Activated CD8-positive, alpha-beta T cell treated with anti-CD3 and anti-CD28 coated beads, Interleukin-2, amount 10 ng/mL, durations not matched to agents 7 days and 5 days (primary cell): Measurements from ENCODE around the gene CCDC93. TPM values are rescaled to one million over a fixed set of nuclear protein-coding genes. Genes with fewer than 3 reads are reported as not detected.

Experiments
- ATAC-seq: fragments of 150-1000 bp; cut with Tn5 transposase; one replicate; pipeline ENCODE4 v1.10.0; 2021; ENCODE audit warnings: moderate library complexity
- CTCF ChIA-PET: fragments of 350-600 bp; sonication (Branson Sonifier 250); formaldehyde crosslinking; loops from one replicate; lab custom pipeline; 2021; ENCODE audit warnings: antibody characterized with exemption; lab: Charles Lee
- POLR2A ChIA-PET: fragments of 350-600 bp; sonication (Branson Sonifier 250); formaldehyde crosslinking; loops from one replicate; lab custom pipeline; 2021; ENCODE audit warnings: antibody characterized with exemption; lab: Charles Lee
- DNase-seq: peaks from one replicate; pipeline ENCODE4 v3.0.0-alpha.2; 2020
- H3K27ac Mint-ChIP-seq: one replicate; pipeline ENCODE4 v1.8.0; 2021; ENCODE audit warnings: mild to moderate bottlenecking, mixed read lengths
- H3K27me3 Mint-ChIP-seq: one replicate; pipeline ENCODE4 v1.8.0; 2021; ENCODE audit warnings: low read depth, mixed read lengths
- H3K36me3 Mint-ChIP-seq: one replicate; pipeline ENCODE4 v1.8.0; 2021; ENCODE audit warnings: low read depth, mixed read lengths
- H3K4me1 Mint-ChIP-seq: one replicate; pipeline ENCODE4 v1.8.0; 2021; ENCODE audit warnings: low read depth, mixed read lengths
- H3K4me3 Mint-ChIP-seq: one replicate; pipeline ENCODE4 v1.8.0; 2021; ENCODE audit warnings: mild to moderate bottlenecking, mixed read lengths
- H3K9me3 Mint-ChIP-seq: one replicate; pipeline ENCODE4 v1.8.0; 2022; ENCODE audit warnings: mixed read lengths; ENCODE audit not compliant: insufficient read depth
- total RNA-seq, 2 experiments: library from RNA; stranded (reverse); gene quantifications; one replicate each; pipeline ENCODE4 v1.2.3, GENCODE V29; 2021

The CCDC93 gene
- total RNA-seq, 2 experiments from 2014 or later, result 31.7 to 34.3 TPM

- no peak overlapping the region for H3K4me3 Mint-ChIP-seq
- no peaks in the 10 kb centered on the region for H3K36me3 Mint-ChIP-seq
- H3K27me3 Mint-ChIP-seq, result peaks cover 30% of the 10 kb centered on the region
- no peak for DNase-seq
- no peaks in the 10 kb centered on the region for H3K9me3 Mint-ChIP-seq
- ChIA-PET POLR2A (no interaction called here), CTCF (no interaction called here)
- no peak overlapping the region for H3K27ac Mint-ChIP-seq
- no peak for ATAC-seq
- H3K4me1 Mint-ChIP-seq, result peaks cover 3% of the 10 kb centered on the region
These were observed 39.8 kb upstream of the CCDC93 start for GRCh38 chr2:118053681-118054080.

- ATAC-seq (no peak), DNase-seq (no peak)
- ChIA-PET POLR2A (no interaction called here), CTCF (interaction anchor here (1.1 to 2.7 kb wide), 3 partner anchors 9 to 49 kb away, joined by 3 to 11 read pairs (median 3); no protein-coding TSS in a partner anchor)
- Mint-ChIP-seq H3K27me3 (peaks cover 40% of the 10 kb centered on the region), H3K36me3 (no peaks in the 10 kb centered on the region), H3K4me3 (no peak overlapping the region), H3K27ac (no peak overlapping the region), H3K9me3 (no peaks in the 10 kb centered on the region), H3K4me1 (peaks cover 3% of the 10 kb centered on the region)
These were observed 38.6 kb upstream of the CCDC93 start for GRCh38 chr2:118052474-118052873.

GRCh38 chr2:118051826-118052358 lies 38.0 kb upstream of the CCDC93 start:
- no peak for DNase-seq
- no peak for ATAC-seq
- Mint-ChIP-seq H3K27me3 (peaks cover 44% of the 10 kb centered on the region), H3K27ac (no peak overlapping the region), H3K36me3 (no peaks in the 10 kb centered on the region), H3K4me3 (no peak overlapping the region), H3K4me1 (peaks cover 3% of the 10 kb centered on the region), H3K9me3 (no peaks in the 10 kb centered on the region)
- POLR2A ChIA-PET, result no interaction called here
- CTCF ChIA-PET, result interaction anchor here (1.0 to 2.7 kb wide), 4 partner anchors 10 to 49 kb away, joined by 3 to 11 read pairs (median 3); no protein-coding TSS in a partner anchor

GRCh38 chr2:118050974-118051373 lies 37.1 kb upstream of the CCDC93 start:
- H3K27me3 Mint-ChIP-seq, result peaks cover 43% of the 10 kb centered on the region
- no peaks in the 10 kb centered on the region for H3K9me3 Mint-ChIP-seq

GRCh38 chr2:118050386-118050785 lies 36.5 kb upstream of the CCDC93 start:
- CTCF ChIA-PET, result interaction anchor here (2.7 kb wide), 1 partner anchor 11 kb away, joined by 11 read pairs; no protein-coding TSS in a partner anchor
- DNase-seq, result no peak
- H3K4me1 Mint-ChIP-seq, result peaks cover 3% of the 10 kb centered on the region
- no peak overlapping the region for H3K4me3 Mint-ChIP-seq
- no peaks in the 10 kb centered on the region for H3K36me3 Mint-ChIP-seq
- peaks cover 42% of the 10 kb centered on the region for H3K27me3 Mint-ChIP-seq
- POLR2A ChIA-PET, result no interaction called here
- H3K9me3 Mint-ChIP-seq, result no peaks in the 10 kb centered on the region
- H3K27ac Mint-ChIP-seq, result no peak overlapping the region
- no peak for ATAC-seq

More at GRCh38 chr2:118050974-118051373, 37.1 kb upstream of the CCDC93 start:
- DNase-seq (no peak), ATAC-seq (no peak)
- POLR2A ChIA-PET, result no interaction called here
- Mint-ChIP-seq H3K36me3 (no peaks in the 10 kb centered on the region), H3K4me3 (no peak overlapping the region), H3K27ac (no peak overlapping the region), H3K4me1 (peaks cover 3% of the 10 kb centered on the region)
- CTCF ChIA-PET, result interaction anchor here (0.8 to 2.7 kb wide), 5 partner anchors 11 to 143 kb away, joined by 3 to 11 read pairs (median 3); no protein-coding TSS in a partner anchor

GRCh38 chr2:118049816-118050140 lies 35.9 kb upstream of the CCDC93 start:
- Mint-ChIP-seq H3K27ac (no peak overlapping the region), H3K36me3 (no peaks in the 10 kb centered on the region), H3K9me3 (no peaks in the 10 kb centered on the region), H3K27me3 (peaks cover 42% of the 10 kb centered on the region), H3K4me1 (peaks cover 3% of the 10 kb centered on the region), H3K4me3 (no peak overlapping the region)
- ChIA-PET POLR2A (no interaction called here), CTCF (interaction anchor here (2.7 kb wide), 1 partner anchor 12 kb away, joined by 11 read pairs; no protein-coding TSS in a partner anchor)
- no peak for ATAC-seq
- no peak for DNase-seq

- H3K4me1 Mint-ChIP-seq, result peaks cover 3% of the 10 kb centered on the region
- no peaks in the 10 kb centered on the region for H3K9me3 Mint-ChIP-seq
- no peak overlapping the region for H3K27ac Mint-ChIP-seq
- DNase-seq (no peak), ATAC-seq (no peak)
- ChIA-PET POLR2A (no interaction called here), CTCF (no interaction called here)
- peaks cover 44% of the 10 kb centered on the region for H3K27me3 Mint-ChIP-seq
- no peak overlapping the region for H3K4me3 Mint-ChIP-seq
- H3K36me3 Mint-ChIP-seq, result no peaks in the 10 kb centered on the region
These were observed 35.4 kb upstream of the CCDC93 start for GRCh38 chr2:118049140-118049815.

- Mint-ChIP-seq H3K4me3 (no peak overlapping the region), H3K9me3 (no peaks in the 10 kb centered on the region), H3K4me1 (peaks cover 3% of the 10 kb centered on the region), H3K36me3 (no peaks in the 10 kb centered on the region), H3K27ac (no peak overlapping the region), H3K27me3 (peaks cover 46% of the 10 kb centered on the region)
- no peak for DNase-seq
- CTCF ChIA-PET, result interaction anchor here (2.5 to 2.7 kb wide), 2 partner anchors 16 to 807 kb away, joined by 13 to 19 read pairs; no protein-coding TSS in a partner anchor
- POLR2A ChIA-PET, result no interaction called here
- ATAC-seq, result no peak
These were observed 34.5 kb upstream of the CCDC93 start for GRCh38 chr2:118048401-118048800.

- Mint-ChIP-seq H3K27me3 (peaks cover 44% of the 10 kb centered on the region), H3K4me1 (peaks cover 3% of the 10 kb centered on the region), H3K27ac (no peak overlapping the region), H3K4me3 (no peak overlapping the region), H3K36me3 (no peaks in the 10 kb centered on the region), H3K9me3 (no peaks in the 10 kb centered on the region)
- DNase-seq, result no peak
- ChIA-PET CTCF (interaction anchor here (0.7 to 2.7 kb wide), 28 partner anchors 9 to 834 kb away, joined by 3 to 19 read pairs (median 4); partner anchors contain the start of genes CCDC93 and INSIG2), POLR2A (no interaction called here)
- ATAC-seq, result no peak
These were observed 33.5 kb upstream of the CCDC93 start for GRCh38 chr2:118047380-118047826.

GRCh38 chr2:118046634-118047210 lies 32.9 kb upstream of the CCDC93 start:
- ChIA-PET CTCF (interaction anchor here (0.7 to 2.7 kb wide), 34 partner anchors 8 to 835 kb away, joined by 3 to 19 read pairs (median 5); partner anchors contain the start of genes CCDC93 and INSIG2), POLR2A (no interaction called here)
- DNase-seq (no peak), ATAC-seq (no peak)
- Mint-ChIP-seq H3K27me3 (peaks cover 44% of the 10 kb centered on the region), H3K4me3 (no peak overlapping the region), H3K36me3 (no peaks in the 10 kb centered on the region), H3K9me3 (no peaks in the 10 kb centered on the region), H3K27ac (no peak overlapping the region), H3K4me1 (peaks cover 3% of the 10 kb centered on the region)

- POLR2A ChIA-PET, result no interaction called here
- DNase-seq, result no peak
- CTCF ChIA-PET, result interaction anchor here (1.6 to 2.7 kb wide), 3 partner anchors 9 to 102 kb away, joined by 6 to 16 read pairs (median 8); partner anchors contain the start of gene CCDC93
- H3K27me3 Mint-ChIP-seq, result peaks cover 41% of the 10 kb centered on the region
- no peaks in the 10 kb centered on the region for H3K9me3 Mint-ChIP-seq
- no peak overlapping the region for H3K4me3 Mint-ChIP-seq
- H3K36me3 Mint-ChIP-seq, result no peaks in the 10 kb centered on the region
- H3K4me1 Mint-ChIP-seq, result peaks cover 3% of the 10 kb centered on the region
- no peak for ATAC-seq
- no peak overlapping the region for H3K27ac Mint-ChIP-seq
These were observed 31.4 kb upstream of the CCDC93 start for GRCh38 chr2:118045286-118045685.

GRCh38 chr2:118044854-118045253 lies 31.0 kb upstream of the CCDC93 start:
- Mint-ChIP-seq H3K4me3 (no peak overlapping the region), H3K9me3 (no peaks in the 10 kb centered on the region), H3K4me1 (peaks cover 3% of the 10 kb centered on the region), H3K27ac (no peak overlapping the region), H3K27me3 (peaks cover 41% of the 10 kb centered on the region), H3K36me3 (no peaks in the 10 kb centered on the region)
- ChIA-PET CTCF (no interaction called here), POLR2A (no interaction called here)
- no peak for ATAC-seq
- no peak for DNase-seq
